Endothelial cell of umbilical vein (primary cell): Measurements from ENCODE around the gene CRHR1. TPM values are rescaled to one million over a fixed set of nuclear protein-coding genes. Genes with fewer than 3 reads are reported as not detected.

Experiments
- BruUV-seq: library from RNA; stranded (reverse); fragments of 400-500 nt; replicated peaks from 2 replicates; lab custom pipeline; 2021; lab: Mats Ljungman, UMichigan
- CTCF ChIA-PET: fragments of 300-600, 350-600 bp; sonication (Branson Sonifier 250); formaldehyde crosslinking; loops from one replicate; lab custom pipeline; 2021; ENCODE audit warnings: antibody characterized with exemption, inconsistent platforms; lab: Charles Lee
- POLR2A ChIA-PET: fragments of 300-600, 350-600 bp; sonication (Branson Sonifier 250); formaldehyde crosslinking; loops from one replicate; lab custom pipeline; 2021; ENCODE audit warnings: antibody characterized with exemption, inconsistent platforms; lab: Charles Lee
- DNase-seq: peaks from one replicate; pipeline ENCODE4 v3.0.0-alpha.2; 2011; ENCODE audit warnings: low read depth, low spot score
- FAIRE-seq: peaks from 2 replicates; lab custom pipeline; 2011; peaks lifted over from hg19 to GRCh38; lab: Jason Lieb, UNC
- H2AFZ ChIP-seq: 2 replicates; pipeline ENCODE4 v1.6.0; 2012; ENCODE audit warnings: low read depth, low read length, control low read depth, inconsistent platforms
- H3K27ac ChIP-seq: 2 replicates; pipeline ENCODE4 v1.5.1; 2011; ENCODE audit warnings: low read depth, mild to moderate bottlenecking, control low read depth, low read length, moderate library complexity; ENCODE audit not compliant: insufficient read depth
- H3K27me3 ChIP-seq, 2 experiments: 2 replicates each; pipeline versions ENCODE4 v1.6.0 to v1.6.1; 2011; ENCODE audit warnings: low read length in 2 of 2, mixed read lengths in 1 of 2; ENCODE audit not compliant: control insufficient read depth in 2 of 2, insufficient read depth in 2 of 2
- H3K36me3 ChIP-seq, 2 experiments: 2 replicates in 1 of 2; 3 replicates in 1 of 2; pipeline ENCODE4 v1.5.1; 2011; ENCODE audit warnings: low read length in 2 of 2, mild to moderate bottlenecking in 1 of 2, moderate library complexity in 1 of 2; ENCODE audit not compliant: control insufficient read depth in 2 of 2, insufficient read depth in 2 of 2; ENCODE audit errors: extremely low read depth in 1 of 2
- H3K4me1 ChIP-seq: 3 replicates; pipeline ENCODE4 v1.5.1; 2011; ENCODE audit warnings: mild to moderate bottlenecking, low read length; ENCODE audit not compliant: control insufficient read depth, insufficient read depth; ENCODE audit errors: extremely low read depth
- H3K4me2 ChIP-seq: 2 replicates; pipeline ENCODE4 v1.6.1; 2011; ENCODE audit warnings: low read length, control low read depth, mixed read lengths; ENCODE audit not compliant: insufficient read depth
- H3K4me3 ChIP-seq, 3 experiments: fragments of 200-600 bp in 1 of 3; sonication (generic), shearing (Covaris generic) in 1 of 3; replicated peaks in 1 of 3; 2 replicates each; pipeline ENCODE4 v1.5.1; 2011 to 2016; ENCODE audit warnings: control low read depth in 3 of 3, low read length in 3 of 3, mild to moderate bottlenecking in 2 of 3, inconsistent platforms in 1 of 3, low read depth in 1 of 3, moderate library complexity in 1 of 3; ENCODE audit not compliant: insufficient read depth in 1 of 3
- H3K79me2 ChIP-seq: 2 replicates; pipeline ENCODE4 v1.6.0; 2012; ENCODE audit warnings: low read length, inconsistent platforms; ENCODE audit not compliant: control insufficient read depth, insufficient read depth
- H3K9ac ChIP-seq: replicated peaks from 2 replicates; pipeline ENCODE3; 2011; ENCODE audit warnings: low read length, control low read depth; ENCODE audit not compliant: insufficient read depth; ENCODE audit errors: extremely low read depth
- H3K9me1 ChIP-seq: replicated peaks from 3 replicates; pipeline ENCODE4 v1.6.0; 2011; ENCODE audit warnings: mild to moderate bottlenecking, low read length; ENCODE audit not compliant: control insufficient read depth, insufficient read depth; ENCODE audit errors: extremely low read depth
- H3K9me3 ChIP-seq: replicated peaks from 2 replicates; pipeline ENCODE4 v1.5.1; 2012; ENCODE audit warnings: low read length, inconsistent platforms; ENCODE audit not compliant: control insufficient read depth, insufficient read depth
- H4K20me1 ChIP-seq: replicated peaks from 2 replicates; pipeline ENCODE3; 2011; ENCODE audit warnings: mild to moderate bottlenecking, low read length; ENCODE audit not compliant: control insufficient read depth, insufficient read depth; ENCODE audit errors: extremely low read depth
- CTCF ChIP-seq, 2 donors: IDR thresholded peaks; 1 replicate in 1 of 2; 2 replicates in 1 of 2; pipeline ENCODE4 v1.5.1; 2011; ENCODE audit warnings: low read length in 2 of 2, mild to moderate bottlenecking in 2 of 2, moderate library complexity in 2 of 2, control low read depth in 1 of 2, inconsistent platforms in 1 of 2, low read depth in 1 of 2; ENCODE audit not compliant: insufficient read depth in 1 of 2; ENCODE audit errors: extremely low read depth in 1 of 2
- EZH2 ChIP-seq: IDR thresholded peaks from 2 replicates; pipeline ENCODE4 v1.6.1; 2012; ENCODE audit warnings: borderline replicate concordance, low read depth, mild to moderate bottlenecking, moderate library complexity, low read length, inconsistent platforms; ENCODE audit not compliant: severe bottlenecking
- FOS ChIP-seq: IDR thresholded peaks from 2 replicates; pipeline ENCODE4 v1.6.1; 2011; ENCODE audit warnings: mild to moderate bottlenecking, low read length, moderate library complexity, borderline replicate concordance; ENCODE audit not compliant: insufficient read depth
- GATA2 ChIP-seq: IDR thresholded peaks from 2 replicates; pipeline ENCODE4 v1.7.0; 2011; ENCODE audit warnings: low read depth, mild to moderate bottlenecking, moderate library complexity, mixed read lengths, low read length; ENCODE audit not compliant: insufficient read length, insufficient read depth
- JUN ChIP-seq: IDR thresholded peaks from 2 replicates; pipeline ENCODE4 v1.6.1; 2011; ENCODE audit warnings: borderline replicate concordance, low read depth; ENCODE audit not compliant: insufficient read length, insufficient read depth
- MAX ChIP-seq: IDR thresholded peaks from 2 replicates; pipeline ENCODE4 v1.6.1; 2011; ENCODE audit not compliant: insufficient read depth, insufficient read length
- MYC ChIP-seq: IDR thresholded peaks from one replicate; pipeline ENCODE4 v1.6.1; 2011; ENCODE audit warnings: mild to moderate bottlenecking, low read depth, low read length
- POLR2A ChIP-seq: IDR thresholded peaks from 2 replicates; pipeline ENCODE4 v1.6.1; 2012; ENCODE audit warnings: low read depth, mild to moderate bottlenecking, control low read depth, low read length
- POLR2AphosphoS5 ChIP-seq: IDR thresholded peaks from 2 replicates; pipeline ENCODE4 v1.6.1; 2012; ENCODE audit warnings: low read depth, mild to moderate bottlenecking, control low read depth, low read length, moderate library complexity; ENCODE audit not compliant: insufficient read depth
- dilution Hi-C: fragments of 300-500 bp; cut with MboI; formaldehyde crosslinking; loops from one replicate; pipeline ENCODE4 v1.15.0; 2019; ENCODE audit warnings: low sequenced_read_pairs; ENCODE audit not compliant: extremely low pct_ligation_motif_present
- intact Hi-C: fragments of 100-400 bp; cut with micrococcal nuclease; formaldehyde crosslinking; loops from one replicate; pipeline ENCODE4 v1.10.0; 2022
- polyA plus RNA-seq, 4 experiments: library from polyadenylated mRNA; depleted of rRNA in 3 of 4; stranded (reverse) in 3 of 4; unstranded in 1 of 4; fragments of >200 nt; gene quantifications; 2 replicates each; pipeline versions ENCODE4 v1.2.1 to v1.2.3, GENCODE V29; 2011 to 2012; ENCODE audit warnings: missing spikeins in 1 of 4
- total RNA-seq: library from RNA; stranded (reverse); gene quantifications from 2 replicates; pipeline ENCODE4 v1.2.3, GENCODE V29; 2021

Gene CRHR1
- total and polyA plus RNA-seq, 2 donors (not counting 3 experiments of a cell fraction or from before 2014, with no cell fraction given): not detected

- ChIA-PET CTCF (no interaction called here), POLR2A (no interaction called here)
- TF ChIP-seq MYC: no peak
- H3K4me3 ChIP-seq: no peak overlapping the region
- H3K4me1 ChIP-seq: no peaks in the 10 kb centered on the region
- FAIRE-seq (no peak), DNase-seq (no peak)
- H3K27ac ChIP-seq: no peak overlapping the region
- no peak overlapping the region for H3K4me2 ChIP-seq
- no peak overlapping the region for H3K9ac ChIP-seq
- intact Hi-C loops: no loop called here
- dilution Hi-C loops: no loop called here
- BruUV-seq: no TSS peak
- peaks cover 2 to 6% of the 10 kb centered on the region in 2 experiments for H3K27me3 ChIP-seq
- no peaks in the 10 kb centered on the region for H3K9me3 ChIP-seq
- no peak overlapping the region for H2AFZ ChIP-seq
- H3K36me3 ChIP-seq: no peaks in the 10 kb centered on the region
- H3K9me1 ChIP-seq: no peaks in the 10 kb centered on the region
- no peaks in the 10 kb centered on the region for H4K20me1 ChIP-seq
- no peaks in the 10 kb centered on the region for H3K79me2 ChIP-seq
These were observed 87.6 kb downstream of the CRHR1 start for GRCh38 chr17:45871718-45872117.

GRCh38 chr17:45873728-45874127 is 89.6 kb downstream of the CRHR1 start:
- Histone ChIP-seq H3K9ac (no peak overlapping the region), H3K27ac (no peak overlapping the region), H3K4me3 (no peak overlapping the region), H2AFZ (no peak overlapping the region), H3K4me2 (no peak overlapping the region), H3K9me3 (no peaks in the 10 kb centered on the region), H3K9me1 (no peaks in the 10 kb centered on the region), H4K20me1 (no peaks in the 10 kb centered on the region), H3K27me3 (peaks cover 2 to 3% of the 10 kb centered on the region in 2 experiments), H3K79me2 (no peaks in the 10 kb centered on the region), H3K4me1 (no peaks in the 10 kb centered on the region), H3K36me3 (no peaks in the 10 kb centered on the region)
- no peak for FAIRE-seq
- TF ChIP-seq MAX (no peak), POLR2AphosphoS5 (no peak), MYC (no peak), CTCF (IDR thresholded peaks at IDR 0.05; ENCODE audit: extremely low read depth in 1 of 2, insufficient read depth in 1 of 2, low read depth in 1 of 2, low read length in 2 of 2) (no peak), POLR2A (no peak), GATA2 (no peak), JUN (no peak), FOS (no peak), EZH2 (no peak)
- no peak for DNase-seq
- ChIA-PET POLR2A (interaction anchor here (0.6 to 0.7 kb wide), 2 partner anchors 10 to 11 kb away, joined by 3 read pairs; no protein-coding TSS in a partner anchor), CTCF (interaction anchor here (0.8 kb wide), 1 partner anchor 42 kb away, joined by 3 read pairs; no protein-coding TSS in a partner anchor)
- BruUV-seq: no TSS peak
- dilution Hi-C loops: no loop called here
- intact Hi-C loops: no loop called here
